ENCODE measurements around the gene NES. TPM values are rescaled to one million over a fixed set of nuclear protein-coding genes. Genes with fewer than 3 reads are reported as not detected.
A peak's percentile ranks its signal among the peaks of the same experiment; 100 is the strongest.

The NES gene
- total and polyA plus RNA-seq, 5 donors from 2014 or later: 0.10 TPM; not detected in 4

- H3K4me3 Mint-ChIP-seq: no peak overlapping the region
- no peaks in the 10 kb centered on the region for H3K36me3 Mint-ChIP-seq
- H3K9me3 Mint-ChIP-seq: no peaks in the 10 kb centered on the region
- DNase-seq (no peak), ATAC-seq (ENCODE audit: low read depth in 2 of 2) (no peak)
- H3K4me1 Mint-ChIP-seq: peaks cover 0 to 5% (median 2%) of the 10 kb centered on the region in 4 donors
- Histone ChIP-seq H3K27ac (ENCODE audit: insufficient read depth, low read length, poor library complexity, severe bottlenecking) (no peak overlapping the region), H3K36me3 (ENCODE audit: control insufficient read depth, insufficient read depth, low read length) (no peaks in the 10 kb centered on the region), H3K4me1 (ENCODE audit: control insufficient read depth, insufficient read depth, low read length, poor library complexity, severe bottlenecking) (no peaks in the 10 kb centered on the region), H3K27me3 (ENCODE audit: control insufficient read depth, insufficient read depth, low read length) (no peaks in the 10 kb centered on the region), H3K4me3 (ENCODE audit: low read depth, low read length) (no peak overlapping the region), H3K9me3 (ENCODE audit: control insufficient read depth in 2 of 2, low read length in 2 of 2) (no peaks in the 10 kb centered on the region)
- H3K27me3 Mint-ChIP-seq: peaks cover 51% of the 10 kb centered on the region
- no peak overlapping the region for H3K27ac Mint-ChIP-seq
Observed at GRCh38 chr1:156671804-156672203, 5.4 kb downstream of the NES start.

- H3K9me3 ChIP-seq (ENCODE audit: control insufficient read depth in 2 of 2, low read length in 2 of 2): no peaks in the 10 kb centered on the region
- ATAC-seq (ENCODE audit: low read depth in 2 of 2) (no peak), DNase-seq (no peak)
- no peak overlapping the region for H3K4me3 ChIP-seq (ENCODE audit: low read depth, low read length)
- H3K36me3 ChIP-seq (ENCODE audit: control insufficient read depth, insufficient read depth, low read length): no peaks in the 10 kb centered on the region
- no peak overlapping the region for H3K27ac ChIP-seq (ENCODE audit: insufficient read depth, low read length, poor library complexity, severe bottlenecking)
- Mint-ChIP-seq H3K4me3 (no peak overlapping the region), H3K27me3 (peaks cover 49% of the 10 kb centered on the region), H3K4me1 (peaks cover 0 to 5% (median 2%) of the 10 kb centered on the region in 4 donors), H3K36me3 (no peaks in the 10 kb centered on the region), H3K27ac (peak overlapping the region in 1 of 3 donors; percentile 6), H3K9me3 (no peaks in the 10 kb centered on the region)
- H3K4me1 ChIP-seq (ENCODE audit: control insufficient read depth, insufficient read depth, low read length, poor library complexity, severe bottlenecking): no peaks in the 10 kb centered on the region
- H3K27me3 ChIP-seq (ENCODE audit: control insufficient read depth, insufficient read depth, low read length): no peaks in the 10 kb centered on the region
Observed at GRCh38 chr1:156670791-156671190, 6.4 kb downstream of the NES start.

GRCh38 chr1:156670359-156670758 is 6.8 kb downstream of the NES start:
- no peak for ATAC-seq (ENCODE audit: low read depth in 2 of 2)

GRCh38 chr1:156669794-156670193 is 7.4 kb downstream of the NES start:
- Mint-ChIP-seq H3K27me3 (peaks cover 42% of the 10 kb centered on the region), H3K36me3 (no peaks in the 10 kb centered on the region), H3K27ac (peak overlapping the region in 1 of 3 donors; percentile 26), H3K9me3 (no peaks in the 10 kb centered on the region), H3K4me3 (no peak overlapping the region), H3K4me1 (peaks cover 0 to 7% (median 2%) of the 10 kb centered on the region in 4 donors)
- DNase-seq: no peak
- no peaks in the 10 kb centered on the region for H3K9me3 ChIP-seq (ENCODE audit: control insufficient read depth in 2 of 2, low read length in 2 of 2)
- H3K27me3 ChIP-seq (ENCODE audit: control insufficient read depth, insufficient read depth, low read length): no peaks in the 10 kb centered on the region
- no peak overlapping the region for H3K4me3 ChIP-seq (ENCODE audit: low read depth, low read length)
- peaks cover 3% of the 10 kb centered on the region for H3K4me1 ChIP-seq (ENCODE audit: control insufficient read depth, insufficient read depth, low read length, poor library complexity, severe bottlenecking)
- H3K36me3 ChIP-seq (ENCODE audit: control insufficient read depth, insufficient read depth, low read length): no peaks in the 10 kb centered on the region
- no peak overlapping the region for H3K27ac ChIP-seq (ENCODE audit: insufficient read depth, low read length, poor library complexity, severe bottlenecking)
- ATAC-seq (ENCODE audit: low read depth in 2 of 2): no peak

More at GRCh38 chr1:156670359-156670758, 6.8 kb downstream of the NES start:
- H3K36me3 ChIP-seq (ENCODE audit: control insufficient read depth, insufficient read depth, low read length): no peaks in the 10 kb centered on the region
- no peaks in the 10 kb centered on the region for H3K4me1 ChIP-seq (ENCODE audit: control insufficient read depth, insufficient read depth, low read length, poor library complexity, severe bottlenecking)
- no peak overlapping the region for H3K27ac ChIP-seq (ENCODE audit: insufficient read depth, low read length, poor library complexity, severe bottlenecking)
- Mint-ChIP-seq H3K4me1 (peaks cover 0 to 7% (median 2%) of the 10 kb centered on the region in 4 donors), H3K27ac (no peak overlapping the region), H3K27me3 (peaks cover 47% of the 10 kb centered on the region), H3K9me3 (no peaks in the 10 kb centered on the region), H3K4me3 (no peak overlapping the region), H3K36me3 (no peaks in the 10 kb centered on the region)
- H3K4me3 ChIP-seq (ENCODE audit: low read depth, low read length): no peak overlapping the region
- no peak for DNase-seq
- no peaks in the 10 kb centered on the region for H3K9me3 ChIP-seq (ENCODE audit: control insufficient read depth in 2 of 2, low read length in 2 of 2)
- no peaks in the 10 kb centered on the region for H3K27me3 ChIP-seq (ENCODE audit: control insufficient read depth, insufficient read depth, low read length)

- no peak overlapping the region for H3K4me3 ChIP-seq (ENCODE audit: low read depth, low read length)
- H3K27me3 ChIP-seq (ENCODE audit: control insufficient read depth, insufficient read depth, low read length): no peaks in the 10 kb centered on the region
- Mint-ChIP-seq H3K4me1 (peaks cover 0 to 7% (median 2%) of the 10 kb centered on the region in 4 donors), H3K27ac (no peak overlapping the region), H3K36me3 (no peaks in the 10 kb centered on the region), H3K9me3 (no peaks in the 10 kb centered on the region), H3K4me3 (no peak overlapping the region), H3K27me3 (peaks cover 34% of the 10 kb centered on the region)
- DNase-seq: no peak
- H3K9me3 ChIP-seq (ENCODE audit: control insufficient read depth in 2 of 2, low read length in 2 of 2): no peaks in the 10 kb centered on the region
- ATAC-seq (ENCODE audit: low read depth in 2 of 2): no peak
- H3K4me1 ChIP-seq (ENCODE audit: control insufficient read depth, insufficient read depth, low read length, poor library complexity, severe bottlenecking): peaks cover 6% of the 10 kb centered on the region
- no peak overlapping the region for H3K27ac ChIP-seq (ENCODE audit: insufficient read depth, low read length, poor library complexity, severe bottlenecking)
- no peaks in the 10 kb centered on the region for H3K36me3 ChIP-seq (ENCODE audit: control insufficient read depth, insufficient read depth, low read length)
Observed at GRCh38 chr1:156668801-156669637, 8.2 kb downstream of the NES start.

- ATAC-seq (ENCODE audit: low read depth in 2 of 2) (no peak), DNase-seq (no peak)
- no peak overlapping the region for H3K4me3 Mint-ChIP-seq
Observed at GRCh38 chr1:156667968-156668709, 9.1 kb downstream of the NES start.

GRCh38 chr1:156667610-156667967 is 9.6 kb downstream of the NES start:
- Histone ChIP-seq H3K36me3 (ENCODE audit: control insufficient read depth, insufficient read depth, low read length) (no peaks in the 10 kb centered on the region), H3K27ac (ENCODE audit: insufficient read depth, low read length, poor library complexity, severe bottlenecking) (no peak overlapping the region), H3K4me1 (ENCODE audit: control insufficient read depth, insufficient read depth, low read length, poor library complexity, severe bottlenecking) (peaks cover 6% of the 10 kb centered on the region), H3K9me3 (ENCODE audit: control insufficient read depth in 2 of 2, low read length in 2 of 2) (no peaks in the 10 kb centered on the region), H3K27me3 (ENCODE audit: control insufficient read depth, insufficient read depth, low read length) (no peaks in the 10 kb centered on the region), H3K4me3 (ENCODE audit: low read depth, low read length) (no peak overlapping the region)
- no peak overlapping the region for H3K27ac Mint-ChIP-seq
- ATAC-seq (ENCODE audit: low read depth in 2 of 2) (no peak), DNase-seq (no peak)
- peaks cover 23% of the 10 kb centered on the region for H3K27me3 Mint-ChIP-seq
- H3K9me3 Mint-ChIP-seq: no peaks in the 10 kb centered on the region
- peaks cover 0 to 7% (median 3%) of the 10 kb centered on the region in 4 donors for H3K4me1 Mint-ChIP-seq
- no peaks in the 10 kb centered on the region for H3K36me3 Mint-ChIP-seq
- no peak overlapping the region for H3K4me3 Mint-ChIP-seq

More at GRCh38 chr1:156667968-156668709, 9.1 kb downstream of the NES start:
- no peaks in the 10 kb centered on the region for H3K9me3 Mint-ChIP-seq
- Histone ChIP-seq H3K27ac (ENCODE audit: insufficient read depth, low read length, poor library complexity, severe bottlenecking) (no peak overlapping the region), H3K4me3 (ENCODE audit: low read depth, low read length) (no peak overlapping the region), H3K9me3 (ENCODE audit: control insufficient read depth in 2 of 2, low read length in 2 of 2) (no peaks in the 10 kb centered on the region), H3K4me1 (ENCODE audit: control insufficient read depth, insufficient read depth, low read length, poor library complexity, severe bottlenecking) (peaks cover 6% of the 10 kb centered on the region), H3K36me3 (ENCODE audit: control insufficient read depth, insufficient read depth, low read length) (no peaks in the 10 kb centered on the region), H3K27me3 (ENCODE audit: control insufficient read depth, insufficient read depth, low read length) (no peaks in the 10 kb centered on the region)
- H3K4me1 Mint-ChIP-seq: peaks cover 0 to 7% (median 2%) of the 10 kb centered on the region in 4 donors
- H3K27ac Mint-ChIP-seq: no peak overlapping the region
- H3K36me3 Mint-ChIP-seq: no peaks in the 10 kb centered on the region
- H3K27me3 Mint-ChIP-seq: peaks cover 25% of the 10 kb centered on the region
